Measurements from ENCODE around the gene TMEM39B. TPM values are rescaled to one million over a fixed set of nuclear protein-coding genes. Genes with fewer than 3 reads are reported as not detected.
"Not testable (repeated sequence)": the region's sequence is repeated elsewhere in the genome, so short reads cannot be mapped to it uniquely, and the experiment has no call there.

Gene TMEM39B
- total RNA-seq, 2 experiments from 2014 or later: 17.2 to 17.6 TPM

DNA sequence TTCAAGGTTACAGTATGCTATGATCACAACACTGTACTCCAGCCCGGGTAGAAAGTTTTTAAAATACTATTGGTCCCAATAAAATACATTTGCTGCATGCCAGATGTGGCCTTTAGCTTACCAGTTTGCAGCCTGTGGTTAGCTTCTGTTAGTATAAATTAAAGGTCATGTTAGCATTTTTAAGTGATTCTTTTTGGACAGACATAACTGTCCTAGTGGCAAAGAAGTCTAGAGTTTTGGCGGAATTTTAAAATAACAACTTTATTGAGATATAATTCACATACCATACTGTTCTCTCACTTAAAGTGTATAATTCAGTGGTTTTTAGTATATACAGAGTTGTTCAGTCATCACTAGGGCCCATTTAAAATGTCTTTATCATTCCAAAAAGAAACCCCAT is 24.3 kb upstream of the TMEM39B start:
- Mint-ChIP-seq H3K27ac (no peak overlapping the region), H3K4me1 (ENCODE audit: low read depth) (peaks cover 8% of the 10 kb centered on the region), H3K4me3 (no peak overlapping the region), H3K27me3 (ENCODE audit: low read depth) (no peaks in the 10 kb centered on the region), H3K36me3 (ENCODE audit: low read depth) (peaks cover 25% of the 10 kb centered on the region), H3K9me3 (no peaks in the 10 kb centered on the region)
- CTCF ChIA-PET: interaction anchor here (1.4 kb wide), 1 partner anchor 15 kb away, joined by 4 read pairs; no protein-coding TSS in a partner anchor
- DNase-seq: no peak
- intact Hi-C loops (cut with micrococcal nuclease): no loop called here

DNA sequence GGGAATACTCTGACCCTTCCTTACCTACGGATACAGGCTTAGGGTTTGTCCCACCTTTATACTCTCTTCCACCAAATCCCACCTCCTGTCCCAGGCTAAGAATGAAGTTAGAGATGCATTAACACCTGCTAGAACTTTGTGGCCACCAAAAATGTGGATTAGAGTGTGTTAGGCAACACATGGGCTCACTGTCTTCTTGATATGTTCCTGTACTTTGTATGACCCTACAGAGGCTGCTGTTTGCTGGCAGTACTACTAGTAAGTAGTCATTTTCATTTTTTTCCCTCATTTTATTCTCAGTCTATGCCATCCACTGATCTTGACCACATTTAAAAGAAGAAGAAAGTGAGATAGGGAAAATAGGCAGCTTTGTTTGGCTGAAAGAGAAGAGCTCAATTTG is 21.0 kb upstream of the TMEM39B start:
- H3K4me1 Mint-ChIP-seq (ENCODE audit: low read depth): peaks cover 9% of the 10 kb centered on the region
- H3K27ac Mint-ChIP-seq: peak overlapping the region; percentile 10
- H3K27me3 Mint-ChIP-seq (ENCODE audit: low read depth): no peaks in the 10 kb centered on the region
- DNase-seq: no peak
- peaks cover 20% of the 10 kb centered on the region for H3K36me3 Mint-ChIP-seq (ENCODE audit: low read depth)
- H3K9me3 Mint-ChIP-seq: no peaks in the 10 kb centered on the region
- no peak overlapping the region for H3K4me3 Mint-ChIP-seq
- intact Hi-C loops (cut with micrococcal nuclease): no loop called here
- CTCF ChIA-PET: interaction anchor here (1.0 kb wide), 1 partner anchor 57 kb away, joined by 3 read pairs; the partner anchor contains the start of gene KPNA6

DNA sequence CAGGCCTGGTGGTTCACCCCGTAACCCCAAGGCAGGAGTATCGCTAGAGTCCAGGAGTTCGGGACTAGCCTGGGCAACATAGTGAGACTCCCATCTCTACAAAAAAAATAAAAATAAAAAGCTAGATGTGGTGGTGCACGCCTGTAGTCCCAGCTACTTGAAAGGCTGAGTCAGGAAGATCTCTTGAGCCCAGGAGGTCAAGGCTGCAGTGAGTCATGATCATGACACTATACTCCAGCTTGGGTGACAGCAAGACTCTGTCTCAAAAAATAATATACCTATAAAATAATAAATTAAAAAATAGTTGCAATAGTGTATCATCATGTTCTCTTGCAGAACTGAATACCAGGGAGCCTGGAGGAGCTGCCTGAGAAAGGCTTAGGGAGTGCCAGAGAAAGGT is 19.9 kb upstream of the TMEM39B start:
- H3K27ac Mint-ChIP-seq: no peak overlapping the region
- no peaks in the 10 kb centered on the region for H3K9me3 Mint-ChIP-seq
- DNase-seq: no peak
- H3K36me3 Mint-ChIP-seq (ENCODE audit: low read depth): peaks cover 21% of the 10 kb centered on the region
- no peak overlapping the region for H3K4me3 Mint-ChIP-seq
- H3K27me3 Mint-ChIP-seq (ENCODE audit: low read depth): no peaks in the 10 kb centered on the region
- intact Hi-C loops (cut with micrococcal nuclease): no loop called here
- peaks cover 9% of the 10 kb centered on the region for H3K4me1 Mint-ChIP-seq (ENCODE audit: low read depth)
- CTCF ChIA-PET: interaction anchor here (2.4 kb wide), 1 partner anchor 10 kb away, joined by 13 read pairs; no protein-coding TSS in a partner anchor

DNA sequence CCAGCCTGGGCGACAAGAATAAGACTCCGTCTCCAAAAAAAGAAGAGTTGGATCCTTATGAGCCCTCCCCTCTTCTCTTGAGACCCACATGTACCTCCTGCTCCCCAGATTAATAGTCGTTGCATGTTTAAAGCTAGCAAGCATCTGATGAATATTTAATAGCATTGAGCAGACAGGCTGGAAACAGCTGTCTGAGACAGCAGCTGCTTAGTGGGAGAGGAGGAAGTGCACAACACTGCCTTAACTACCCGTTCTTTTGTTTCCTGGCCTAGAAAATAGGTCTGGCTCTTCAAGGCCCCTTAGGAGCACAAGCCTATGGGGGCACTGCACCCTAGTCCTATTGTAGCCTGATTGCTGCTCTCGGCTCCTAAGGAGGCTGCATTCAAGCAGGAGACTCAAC is 17.3 kb upstream of the TMEM39B start:
- H3K4me1 Mint-ChIP-seq (ENCODE audit: low read depth): peaks cover 1% of the 10 kb centered on the region
- H3K36me3 Mint-ChIP-seq (ENCODE audit: low read depth): peaks cover 23% of the 10 kb centered on the region
- no peaks in the 10 kb centered on the region for H3K9me3 Mint-ChIP-seq
- H3K27ac Mint-ChIP-seq: no peak overlapping the region
- no peaks in the 10 kb centered on the region for H3K27me3 Mint-ChIP-seq (ENCODE audit: low read depth)
- no peak overlapping the region for H3K4me3 Mint-ChIP-seq
- intact Hi-C loops (cut with micrococcal nuclease): no loop called here
- CTCF ChIA-PET: interaction anchor here (1.1 to 2.4 kb wide), 3 partner anchors 7 to 52 kb away, joined by 3 to 13 read pairs (median 5); no protein-coding TSS in a partner anchor
- DNase-seq: no peak

DNA sequence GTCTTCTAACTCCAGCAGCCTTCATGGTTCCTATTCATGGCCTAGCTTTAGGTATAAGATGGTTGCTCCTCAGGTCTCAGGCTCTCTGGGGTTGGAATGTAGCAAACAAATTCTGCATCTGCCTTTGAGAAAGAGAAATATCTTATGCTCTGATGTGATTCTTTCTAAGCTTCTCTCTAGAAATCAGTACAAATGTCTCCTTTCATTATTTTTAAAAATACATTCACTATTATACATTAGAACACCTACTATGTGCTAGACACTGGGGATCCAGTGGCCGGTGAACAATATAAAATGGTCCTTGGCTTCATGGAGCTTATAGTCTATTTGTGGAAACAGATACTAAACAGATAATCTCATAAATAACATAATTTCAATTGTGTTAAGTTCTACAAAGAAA is 16.1 kb upstream of the TMEM39B start:
- Mint-ChIP-seq H3K4me1 (ENCODE audit: low read depth) (peaks cover 1% of the 10 kb centered on the region), H3K27ac (no peak overlapping the region), H3K36me3 (ENCODE audit: low read depth) (peaks cover 23% of the 10 kb centered on the region), H3K4me3 (no peak overlapping the region), H3K9me3 (no peaks in the 10 kb centered on the region), H3K27me3 (ENCODE audit: low read depth) (no peaks in the 10 kb centered on the region)
- CTCF ChIA-PET: interaction anchor here (1.3 kb wide), 1 partner anchor 53 kb away, joined by 3 read pairs; no protein-coding TSS in a partner anchor
- intact Hi-C loops (cut with micrococcal nuclease): no loop called here
- DNase-seq: no peak

DNA sequence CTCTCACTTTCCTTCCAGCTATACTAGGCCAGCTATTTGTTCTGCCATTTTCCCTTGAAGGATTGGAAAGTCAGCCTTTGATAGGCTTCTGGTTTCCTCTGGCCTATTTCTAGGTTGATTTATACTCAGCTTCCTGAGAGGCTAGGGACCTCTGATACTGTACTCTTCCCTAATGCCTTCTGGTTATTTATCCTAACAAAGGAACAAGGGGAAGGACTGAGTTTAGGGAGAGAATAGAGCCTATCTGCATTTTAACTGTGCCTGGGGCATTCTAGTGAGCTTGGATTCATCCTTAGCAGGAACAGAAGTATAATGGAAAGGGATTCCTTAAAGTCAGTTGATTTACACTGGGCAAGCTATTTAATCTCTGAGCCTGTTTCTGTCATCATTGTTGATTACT is 11.8 kb upstream of the TMEM39B start:
- peak overlapping the region; percentile 30 for H3K27ac Mint-ChIP-seq
- no peak overlapping the region for H3K4me3 Mint-ChIP-seq
- no peak for DNase-seq
- peaks cover 15% of the 10 kb centered on the region for H3K36me3 Mint-ChIP-seq (ENCODE audit: low read depth)
- no peaks in the 10 kb centered on the region for H3K9me3 Mint-ChIP-seq
- intact Hi-C loops (cut with micrococcal nuclease): loop anchor here (5.0 kb wide), 1 partner anchor 244 kb away; the partner anchor contains the start of gene SPOCD1
- H3K4me1 Mint-ChIP-seq (ENCODE audit: low read depth): peaks cover 2% of the 10 kb centered on the region
- no peaks in the 10 kb centered on the region for H3K27me3 Mint-ChIP-seq (ENCODE audit: low read depth)
- CTCF ChIA-PET: interaction anchor here (0.8 to 1.1 kb wide), 3 partner anchors 11 to 47 kb away, joined by 3 read pairs; no protein-coding TSS in a partner anchor

DNA sequence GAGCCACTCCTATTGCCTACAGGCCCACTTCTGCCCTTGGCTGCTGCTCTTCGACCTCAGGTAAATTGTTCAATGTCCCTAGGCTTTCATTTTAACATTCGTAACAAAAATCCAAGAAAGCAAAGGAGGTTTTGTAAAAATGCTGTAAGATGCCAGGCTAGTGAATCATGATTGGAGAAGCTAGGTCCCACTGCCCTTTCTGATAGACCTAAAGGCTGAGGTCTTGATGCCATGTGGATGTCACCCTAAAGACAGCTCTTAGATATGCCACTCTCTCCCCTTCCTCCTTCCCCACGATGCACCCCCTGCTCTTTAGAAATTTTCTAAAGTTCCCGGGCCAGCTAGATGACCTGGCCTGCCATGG is 9.9 kb upstream of the TMEM39B start:
- DNase-seq: no peak
- no peak overlapping the region for H3K4me3 Mint-ChIP-seq
- peaks cover 9% of the 10 kb centered on the region for H3K4me1 Mint-ChIP-seq (ENCODE audit: low read depth)
- H3K9me3 Mint-ChIP-seq: no peaks in the 10 kb centered on the region
- intact Hi-C loops (cut with micrococcal nuclease): loop anchor here (5.0 kb wide), 1 partner anchor 246 kb away; the partner anchor contains the start of gene SPOCD1
- no peaks in the 10 kb centered on the region for H3K27me3 Mint-ChIP-seq (ENCODE audit: low read depth)
- H3K36me3 Mint-ChIP-seq (ENCODE audit: low read depth): peaks cover 11% of the 10 kb centered on the region
- H3K27ac Mint-ChIP-seq: peak overlapping the region; percentile 61
- CTCF ChIA-PET: interaction anchor here (0.6 to 2.0 kb wide), 15 partner anchors 9 to 412 kb away, joined by 3 to 13 read pairs (median 3); partner anchors contain the start of gene TMEM39B

DNA sequence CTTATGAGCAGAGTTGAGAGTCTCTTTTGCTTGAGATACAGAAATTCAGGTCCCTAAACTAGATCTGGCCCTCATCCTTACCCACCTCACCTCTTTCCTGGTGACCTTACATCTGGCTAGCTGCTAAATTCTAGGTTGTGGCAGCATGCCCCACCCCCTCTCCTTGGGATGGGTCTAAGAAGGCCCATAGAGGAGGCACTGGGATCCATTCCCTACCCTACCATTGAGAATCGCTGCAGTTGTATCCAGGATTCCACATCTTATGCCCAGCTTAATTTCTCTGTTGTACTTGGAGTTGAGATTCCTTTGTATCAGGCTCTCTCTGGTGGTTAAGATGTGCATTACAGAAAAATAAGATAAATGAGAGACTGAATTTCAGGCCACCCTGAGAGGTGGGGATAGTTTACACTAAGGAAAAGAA is 9.5 kb upstream of the TMEM39B start:
- peak overlapping the region; percentile 80 for H3K27ac Mint-ChIP-seq

DNA sequence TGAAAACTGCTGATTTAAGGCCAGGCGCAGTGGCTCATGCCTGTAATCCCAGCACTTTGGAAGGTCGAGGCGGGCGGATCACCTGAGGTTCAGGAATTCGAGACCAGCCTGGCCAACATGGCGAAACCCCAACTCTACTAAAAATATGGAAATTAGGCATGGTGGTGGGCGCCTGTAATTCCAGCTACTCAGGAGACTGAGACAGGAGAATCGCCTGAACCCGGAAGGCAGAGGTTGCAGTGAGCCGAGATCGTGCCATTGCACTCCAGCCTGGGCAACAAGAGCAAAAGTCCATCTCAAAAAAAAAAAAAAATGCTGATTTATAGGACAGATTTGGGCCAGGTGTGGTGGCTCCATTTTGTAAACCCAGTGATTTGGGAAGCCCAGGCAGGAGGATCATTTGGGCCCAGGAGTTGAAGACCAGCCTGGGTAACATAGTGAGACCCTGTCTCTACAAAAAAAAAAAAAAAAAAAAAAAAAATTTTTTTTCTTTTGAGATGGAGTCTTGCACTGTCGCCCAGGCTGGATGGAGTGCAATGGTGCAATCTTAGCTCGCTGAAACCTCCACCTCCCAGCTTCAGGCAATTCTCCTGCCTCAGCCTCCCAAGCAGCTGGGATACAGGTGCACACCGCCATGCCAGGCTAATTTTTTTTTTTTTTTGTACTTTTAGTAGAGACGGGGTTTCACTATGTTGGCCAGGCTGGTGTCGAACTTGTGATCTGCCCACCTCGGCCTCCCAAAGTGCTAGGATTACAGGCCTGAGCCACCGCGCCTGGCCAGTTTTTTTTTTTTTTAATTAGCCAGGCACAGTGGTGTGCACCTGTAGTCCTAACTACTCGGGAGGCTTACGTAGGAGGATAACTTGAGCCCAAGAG is 6.9 kb upstream of the TMEM39B start:
- intact Hi-C loops (cut with micrococcal nuclease); H3K27me3 Mint-ChIP-seq (ENCODE audit: low read depth); H3K36me3 Mint-ChIP-seq (ENCODE audit: low read depth); DNase-seq; H3K9me3 Mint-ChIP-seq; H3K4me3 Mint-ChIP-seq; H3K4me1 Mint-ChIP-seq (ENCODE audit: low read depth): not testable (repeated sequence)
- CTCF ChIA-PET: interaction anchor here (0.6 to 1.4 kb wide), 4 partner anchors 10 to 352 kb away, joined by 3 to 5 read pairs (median 3); no protein-coding TSS in a partner anchor
- peak overlapping the region; percentile 30 for H3K27ac Mint-ChIP-seq

More for the DNA sequence above, 9.5 kb upstream of the TMEM39B start:
- CTCF ChIA-PET: interaction anchor here (0.6 to 2.0 kb wide), 14 partner anchors 9 to 412 kb away, joined by 3 to 13 read pairs (median 4); partner anchors contain the start of gene TMEM39B
- intact Hi-C loops (cut with micrococcal nuclease): loop anchor here (5.0 kb wide), 1 partner anchor 246 kb away; the partner anchor contains the start of gene SPOCD1
- H3K9me3 Mint-ChIP-seq: no peaks in the 10 kb centered on the region
- no peaks in the 10 kb centered on the region for H3K27me3 Mint-ChIP-seq (ENCODE audit: low read depth)
- H3K4me1 Mint-ChIP-seq (ENCODE audit: low read depth): peaks cover 9% of the 10 kb centered on the region
- no peak for DNase-seq
- H3K36me3 Mint-ChIP-seq (ENCODE audit: low read depth): peaks cover 9% of the 10 kb centered on the region
- no peak overlapping the region for H3K4me3 Mint-ChIP-seq

DNA sequence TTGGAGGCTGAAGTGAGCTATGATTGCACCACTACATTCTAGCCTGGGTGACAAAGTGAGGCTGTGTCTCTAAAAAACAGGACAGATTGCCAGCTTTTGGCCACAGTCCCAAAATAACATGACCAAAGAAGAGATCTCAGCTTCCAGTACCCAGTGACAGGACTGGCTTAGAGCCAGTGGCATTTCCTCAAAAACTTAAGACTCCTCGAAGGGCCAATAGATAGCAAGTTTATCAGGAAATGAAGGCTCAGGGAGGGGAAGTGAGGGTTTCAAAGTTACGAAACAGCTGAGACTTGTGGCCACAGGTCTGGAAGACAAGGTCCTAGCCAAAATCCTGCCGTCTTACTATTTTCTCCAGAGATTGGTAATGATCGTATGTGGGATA is 6.3 kb upstream of the TMEM39B start:
- Mint-ChIP-seq H3K27ac (peak overlapping the region; percentile 30), H3K9me3 (no peaks in the 10 kb centered on the region), H3K36me3 (ENCODE audit: low read depth) (peaks cover 2% of the 10 kb centered on the region), H3K27me3 (ENCODE audit: low read depth) (no peaks in the 10 kb centered on the region), H3K4me1 (ENCODE audit: low read depth) (peaks cover 9% of the 10 kb centered on the region), H3K4me3 (no peak overlapping the region)
- CTCF ChIA-PET: interaction anchor here (0.6 kb wide), 1 partner anchor 182 kb away, joined by 3 read pairs; no protein-coding TSS in a partner anchor
- intact Hi-C loops (cut with micrococcal nuclease): no loop called here
- DNase-seq: peak; percentile 51

DNA sequence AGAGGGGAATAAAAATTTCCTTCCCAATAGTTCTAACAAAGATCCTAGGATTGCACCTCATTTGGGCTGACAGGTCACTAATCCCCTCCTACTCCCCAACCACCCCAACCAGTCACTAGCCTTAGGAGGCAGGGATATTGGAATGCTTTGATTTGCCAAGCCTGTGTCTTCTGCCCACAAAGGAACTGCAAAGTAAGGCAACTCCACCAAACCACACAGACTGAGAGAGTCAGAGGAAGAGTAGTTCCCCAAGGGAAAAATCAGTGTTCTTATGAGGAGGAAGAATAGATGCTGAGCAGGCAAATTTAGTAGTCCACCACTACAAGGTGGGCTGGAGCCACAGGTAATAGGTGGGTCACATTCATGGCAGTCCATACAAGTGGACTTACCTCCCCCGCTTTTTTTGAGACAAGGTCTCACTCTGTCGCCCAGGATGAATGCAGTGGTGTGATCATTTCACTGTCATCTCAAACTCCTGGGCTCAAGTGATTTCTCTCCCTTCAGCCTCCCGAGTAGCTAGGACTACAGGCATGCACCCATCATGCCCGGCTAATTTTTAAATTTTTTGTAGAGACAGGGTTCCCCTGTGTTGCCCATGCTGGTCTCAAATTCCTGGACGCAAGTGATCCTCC is 3.7 kb upstream of the TMEM39B start:
- peaks cover 27% of the 10 kb centered on the region for H3K4me1 Mint-ChIP-seq (ENCODE audit: low read depth)
- no peak for DNase-seq
- H3K27ac Mint-ChIP-seq: no peak overlapping the region
- intact Hi-C loops (cut with micrococcal nuclease): no loop called here
- no peaks in the 10 kb centered on the region for H3K27me3 Mint-ChIP-seq (ENCODE audit: low read depth)
- no peaks in the 10 kb centered on the region for H3K9me3 Mint-ChIP-seq
- H3K4me3 Mint-ChIP-seq: no peak overlapping the region
- no peaks in the 10 kb centered on the region for H3K36me3 Mint-ChIP-seq (ENCODE audit: low read depth)
- CTCF ChIA-PET: interaction anchor here (0.7 kb wide), 1 partner anchor 211 kb away, joined by 4 read pairs; no protein-coding TSS in a partner anchor
